ENCODE measurements around the gene ANKFN1.

GRCh38 chr17:56351675-56352074, 198.4 kb downstream of the ANKFN1 start:
- TF ChIP-seq POLR2A (IDR thresholded peaks at IDR 0.05) (no peak), CTCF (IDR thresholded peaks at IDR 0.05) (no peak)
